ENCODE results near the gene MLPH.

MLPH gene

GRCh38 chr2:237503201-237503600 lies 16.1 kb downstream of the MLPH start:
- DNase-seq: no peak

DNA sequence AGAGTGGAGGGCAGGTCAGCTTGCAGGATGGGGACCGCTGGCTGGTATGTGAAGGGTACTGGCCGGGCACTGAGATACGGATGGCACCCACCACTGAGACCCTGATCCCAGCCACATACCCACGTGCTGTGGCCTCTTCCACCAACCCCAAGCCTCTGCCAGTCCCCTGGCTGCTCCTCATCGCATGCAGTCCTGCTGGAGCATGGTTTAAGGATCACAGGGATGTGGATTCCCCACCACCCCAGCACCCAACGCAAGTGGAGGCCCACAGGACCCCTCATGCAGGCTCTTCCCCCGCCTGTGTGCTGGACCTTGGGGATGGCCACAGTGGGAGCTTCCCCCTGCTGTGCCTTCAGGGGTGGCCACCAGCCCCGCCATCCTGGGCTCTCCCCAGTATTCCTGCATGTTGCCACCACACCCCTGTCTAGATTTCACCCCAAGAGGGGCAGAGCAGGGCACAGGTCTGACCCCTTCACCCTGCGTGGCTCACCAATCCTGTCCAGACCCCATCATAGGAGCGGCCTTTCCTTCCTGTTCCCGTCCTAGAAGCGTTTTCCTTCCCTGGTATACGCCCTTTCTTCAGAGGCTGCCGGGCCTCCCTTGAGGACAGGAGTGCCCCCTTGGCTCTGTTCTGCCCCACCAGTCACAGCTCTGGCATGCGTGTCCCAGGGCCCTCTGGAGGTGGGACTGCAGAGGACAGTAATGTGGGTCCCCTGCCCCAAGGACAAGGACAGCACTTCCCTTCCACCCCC lies 18.3 kb downstream of the MLPH start:
- DNase-seq: no peak

- no peak for DNase-seq
These were observed 20.5 kb downstream of the MLPH start for GRCh38 chr2:237507512-237507911.

- DNase-seq: no peak
These were observed 21.3 kb downstream of the MLPH start for GRCh38 chr2:237508361-237508760.

GRCh38 chr2:237509151-237509550 lies 22.1 kb downstream of the MLPH start:
- DNase-seq: no peak

GRCh38 chr2:237509905-237510304 lies 22.9 kb downstream of the MLPH start:
- no peak for DNase-seq

DNA sequence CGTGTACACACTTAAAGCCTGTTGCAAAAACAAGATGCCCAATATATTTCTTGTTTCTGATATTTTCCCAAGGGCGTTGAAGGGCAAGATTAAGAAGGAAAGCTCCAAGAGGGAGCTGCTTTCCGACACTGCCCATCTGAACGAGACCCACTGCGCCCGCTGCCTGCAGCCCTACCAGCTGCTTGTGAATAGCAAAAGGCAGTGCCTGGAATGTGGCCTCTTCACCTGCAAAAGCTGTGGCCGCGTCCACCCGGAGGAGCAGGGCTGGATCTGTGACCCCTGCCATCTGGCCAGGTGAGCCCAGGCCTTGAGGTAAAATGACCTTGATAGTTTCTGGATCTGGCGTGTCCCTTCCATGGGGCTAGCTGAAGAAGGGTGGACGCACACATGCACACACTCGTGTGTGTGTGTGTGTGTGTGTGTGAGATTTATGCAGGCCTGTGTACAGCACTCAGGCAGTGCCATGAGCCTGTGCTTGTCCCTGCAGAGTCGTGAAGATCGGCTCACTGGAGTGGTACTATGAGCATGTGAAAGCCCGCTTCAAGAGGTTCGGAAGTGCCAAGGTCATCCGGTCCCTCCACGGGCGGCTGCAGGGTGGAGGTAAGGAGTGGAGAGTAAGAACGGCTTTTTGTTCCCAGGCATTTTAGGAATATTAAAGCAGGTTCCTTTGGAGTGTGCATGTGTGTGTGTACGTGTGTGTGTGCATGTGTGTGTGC lies 23.6 kb downstream of the MLPH start:
- DNase-seq: no peak

DNA sequence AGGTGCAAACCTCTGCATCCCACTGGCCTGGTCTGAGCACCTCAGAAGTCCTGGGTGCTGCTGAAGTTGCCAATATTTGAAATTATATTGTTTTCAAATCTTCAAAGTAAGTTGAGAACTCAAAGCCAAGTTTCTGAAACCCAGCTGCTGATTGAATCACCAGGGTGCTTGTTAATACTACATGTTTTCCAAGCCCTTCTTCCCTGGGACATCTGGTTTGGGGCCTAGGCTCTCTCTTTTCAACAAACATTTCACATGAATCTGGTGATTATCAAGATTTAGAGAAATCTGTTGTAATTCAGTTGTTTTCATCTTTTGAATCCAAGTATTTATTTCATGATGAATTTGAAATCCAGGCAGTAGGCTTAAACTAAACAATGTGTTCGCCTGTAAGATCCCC lies 24.4 kb downstream of the MLPH start:
- no peak for DNase-seq

DNA sequence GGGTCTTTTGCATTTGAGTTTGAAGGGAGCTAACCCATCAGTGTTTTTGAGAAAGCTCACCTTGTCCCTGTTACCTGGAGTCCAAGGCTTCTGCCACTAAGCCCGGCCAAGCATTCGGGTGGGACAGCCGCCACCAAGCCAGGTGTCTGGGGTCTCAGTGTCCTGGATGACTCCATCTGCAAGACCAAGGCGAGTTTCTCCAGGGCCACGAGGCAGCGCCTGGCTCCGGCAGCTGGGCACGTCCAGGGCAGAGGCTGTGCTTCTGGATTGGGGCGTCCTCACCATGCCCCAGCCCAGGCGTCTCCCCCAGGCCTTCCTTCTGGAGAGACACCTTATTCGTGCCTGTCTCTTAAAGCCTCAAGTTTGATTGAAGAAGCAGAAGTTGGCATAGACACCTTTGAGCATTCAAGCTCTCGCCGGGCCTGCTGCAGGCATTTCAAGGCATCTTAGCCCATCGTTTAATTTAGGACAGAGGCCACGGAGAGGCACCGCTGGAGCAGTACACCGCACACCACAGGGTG lies 24.9 kb downstream of the MLPH start:
- no peak for DNase-seq

DNA sequence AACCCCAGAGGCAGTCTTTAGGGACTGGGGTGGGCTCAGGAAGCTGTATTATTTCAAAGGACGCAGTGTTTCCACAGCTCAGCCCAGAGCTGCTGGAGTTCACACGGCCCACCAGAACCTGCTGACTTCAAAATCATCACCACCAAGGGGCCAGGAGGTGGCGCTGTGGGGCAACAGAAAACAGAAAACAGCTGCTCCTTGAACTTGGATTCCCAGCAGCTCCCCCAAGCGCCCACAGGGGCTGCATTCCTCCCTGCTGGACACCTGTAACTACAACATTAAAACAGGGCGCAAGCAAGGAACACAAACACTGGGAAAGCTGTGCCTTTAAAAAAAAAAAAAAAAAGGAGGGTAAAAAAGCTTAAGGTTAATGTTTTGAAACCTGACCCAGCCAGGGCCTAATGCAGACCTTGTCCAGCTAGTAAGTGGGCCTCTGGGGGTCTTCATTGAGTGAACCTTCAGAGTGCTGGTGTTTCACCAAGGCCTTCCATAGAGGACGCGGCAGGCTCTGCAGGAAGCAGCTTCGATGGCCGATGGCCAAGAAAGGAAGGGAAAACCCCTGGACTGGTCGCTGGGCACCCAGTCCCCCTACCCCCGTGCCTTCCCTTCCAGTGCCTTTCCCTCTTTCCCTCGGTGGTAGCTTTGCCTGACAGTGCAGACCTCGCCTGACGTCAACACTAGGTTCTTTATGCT lies 25.9 kb downstream of the MLPH start:
- peak; percentile 77 for DNase-seq

GRCh38 chr2:237513693-237514092 lies 26.6 kb downstream of the MLPH start:
- DNase-seq: no peak

GRCh38 chr2:237514474-237515130 lies 27.6 kb downstream of the MLPH start:
- DNase-seq: no peak

DNA sequence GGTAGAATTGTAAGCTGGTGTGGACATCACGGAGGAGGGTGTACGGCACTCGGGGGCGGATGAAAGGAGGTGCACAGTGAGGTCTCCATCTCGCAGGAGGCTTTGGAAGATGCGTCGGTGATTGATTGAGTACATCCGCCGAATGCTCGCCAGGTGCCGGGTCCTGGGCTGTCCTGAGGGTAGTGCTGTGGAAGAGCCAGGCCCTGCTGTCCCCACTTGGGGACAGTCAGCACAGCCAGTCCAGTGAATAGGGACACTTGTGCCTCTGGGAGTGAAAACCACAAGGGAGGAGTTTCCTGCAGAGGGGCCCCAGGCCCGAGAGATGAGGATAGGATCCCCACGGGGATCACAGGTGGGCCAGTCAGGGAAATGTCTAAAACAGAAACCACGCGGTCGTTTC lies 28.1 kb downstream of the MLPH start:
- DNase-seq: no peak

DNA sequence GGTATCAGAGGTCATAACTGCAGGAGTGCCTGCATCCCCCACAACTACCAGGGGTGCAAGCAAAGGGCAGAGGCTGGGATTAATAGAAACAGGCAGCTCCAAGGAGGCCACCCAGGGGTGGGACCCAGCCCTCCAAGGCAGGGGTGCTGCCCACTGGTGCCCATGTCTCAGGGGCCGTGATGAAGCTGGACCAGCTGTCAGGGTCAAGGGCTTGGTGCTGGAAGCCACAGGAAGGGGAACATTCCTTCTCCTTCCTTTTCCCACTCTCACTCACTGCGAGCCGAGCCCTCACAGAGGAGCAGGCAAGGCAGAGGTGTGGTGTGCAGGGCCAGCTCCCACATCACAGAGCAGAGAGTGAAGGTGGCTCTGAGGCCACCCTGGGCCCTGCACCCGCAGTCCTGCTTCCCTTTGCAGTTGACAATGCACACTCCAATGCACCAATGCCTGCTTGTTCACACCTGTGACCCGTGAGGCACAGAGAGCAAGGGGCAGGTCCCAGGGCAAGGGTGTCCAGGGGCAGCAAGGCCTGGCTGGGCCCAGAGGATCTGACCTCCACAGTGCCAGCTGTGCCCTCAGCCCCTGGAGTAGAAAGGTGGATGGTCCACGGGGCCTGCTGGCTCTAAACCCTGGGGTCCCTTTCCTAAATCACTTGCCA lies 28.7 kb downstream of the MLPH start:
- no peak for DNase-seq

DNA sequence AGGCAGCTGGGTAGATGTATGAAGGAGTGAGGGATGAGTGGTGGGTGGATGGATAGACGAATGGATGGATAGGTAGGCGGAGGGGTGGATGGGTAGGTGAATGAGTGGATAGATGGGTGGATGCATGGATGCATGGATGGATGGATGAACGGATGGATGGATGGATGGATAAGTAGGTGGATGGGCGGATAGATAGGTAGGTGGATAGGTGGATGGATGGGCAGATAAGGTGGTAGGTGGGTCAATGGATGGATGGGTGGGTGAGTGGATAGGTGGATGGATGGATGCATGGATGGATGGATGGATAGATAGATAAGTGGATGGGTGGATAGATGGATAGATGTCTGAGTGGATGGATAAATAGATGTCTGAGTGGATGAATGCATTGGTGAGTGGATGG lies 30.1 kb downstream of the MLPH start:
- no peak for DNase-seq

GRCh38 chr2:237517990-237518389 lies 30.9 kb downstream of the MLPH start:
- DNase-seq: no peak

- DNase-seq: no peak
These were observed 32.6 kb downstream of the MLPH start for GRCh38 chr2:237519506-237520245.

DNA sequence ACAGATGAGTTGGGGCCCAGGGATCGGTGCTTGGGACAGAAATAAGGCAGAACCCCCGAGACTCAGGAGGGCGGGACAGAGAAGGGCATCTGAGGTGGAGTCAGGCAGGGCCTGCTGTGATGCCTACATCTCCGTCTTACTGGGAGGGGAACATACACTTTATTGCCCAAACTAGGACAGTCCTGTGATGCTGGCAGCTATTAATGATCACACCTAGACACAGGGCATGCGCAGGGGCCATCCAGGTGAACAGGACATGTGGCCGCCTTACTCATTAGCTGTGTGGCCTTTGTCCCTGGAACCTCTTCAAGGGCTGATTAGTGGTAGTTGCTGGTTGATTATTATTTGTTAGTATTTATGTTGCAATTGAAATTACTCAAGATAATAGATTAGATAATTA lies 33.2 kb downstream of the MLPH start:
- DNase-seq: no peak

DNA sequence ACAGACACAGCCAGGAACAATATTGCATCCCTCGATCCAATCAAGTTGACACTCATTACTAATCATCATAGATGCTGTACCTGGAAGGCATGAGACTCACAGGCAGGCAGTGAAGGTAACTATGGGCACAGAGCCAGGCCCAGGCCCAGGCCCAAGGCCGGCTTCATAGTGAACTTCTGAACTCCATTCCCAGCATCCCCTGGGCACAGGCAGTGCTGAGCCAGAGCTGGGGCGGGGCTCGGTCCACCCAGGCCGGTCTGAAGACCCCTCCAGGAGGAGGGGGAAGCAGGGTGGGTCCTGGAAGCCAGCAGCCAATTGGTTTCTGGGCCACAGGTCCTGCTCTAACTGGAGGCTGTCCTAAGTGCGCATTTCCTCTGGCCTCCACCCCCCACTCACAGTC lies 37.6 kb downstream of the MLPH start:
- DNase-seq: no peak

DNA sequence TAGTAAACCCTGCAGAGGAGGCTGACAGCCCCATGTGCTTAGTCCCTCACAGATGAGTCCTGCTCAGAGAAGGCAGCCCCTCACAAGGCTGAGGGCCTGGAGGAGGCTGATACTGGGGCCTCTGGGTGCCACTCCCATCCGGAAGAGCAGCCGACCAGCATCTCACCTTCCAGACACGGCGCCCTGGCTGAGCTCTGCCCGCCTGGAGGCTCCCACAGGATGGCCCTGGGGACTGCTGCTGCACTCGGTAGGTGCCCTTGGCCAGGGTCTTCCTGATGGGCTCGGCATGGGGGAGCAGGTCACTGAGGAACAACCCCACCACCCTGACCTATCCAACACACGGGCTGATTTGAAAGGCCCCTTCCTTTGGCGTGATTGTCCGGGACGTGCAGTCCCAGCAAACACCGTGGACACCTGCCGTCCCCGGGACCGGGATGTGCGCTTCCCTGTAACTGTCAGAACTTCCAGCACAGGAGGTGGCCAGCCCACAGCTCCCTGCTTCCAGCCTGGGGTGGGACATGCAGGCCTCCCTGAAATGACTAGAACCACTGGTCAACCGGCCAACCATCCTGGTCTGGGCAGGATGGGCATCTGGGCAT lies 38.6 kb downstream of the MLPH start:
- no peak for DNase-seq

DNA sequence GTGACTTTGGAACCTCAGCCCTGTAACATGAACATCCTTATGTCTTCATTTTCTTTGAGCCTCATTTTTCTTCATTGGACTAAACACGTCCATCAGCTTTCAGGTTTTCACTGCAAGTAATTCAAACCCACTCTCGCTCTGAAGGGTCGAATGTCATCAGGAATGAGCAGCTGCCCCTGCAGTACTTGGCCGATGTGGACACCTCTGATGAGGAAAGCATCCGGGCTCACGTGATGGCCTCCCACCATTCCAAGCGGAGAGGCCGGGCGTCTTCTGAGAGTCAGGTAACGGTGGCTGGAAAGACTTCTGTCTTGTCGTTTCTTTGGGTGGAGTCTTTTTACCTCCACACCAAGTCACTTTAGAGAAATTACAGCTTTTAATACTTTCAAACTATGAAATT lies 40.2 kb downstream of the MLPH start:
- DNase-seq: no peak

- no peak for DNase-seq
These were observed 40.7 kb downstream of the MLPH start for GRCh38 chr2:237527766-237528165.
